WERI-Rb-1 (cell line): Measurements from ENCODE around the gene FBXL17.

Experiments used
- DNase-seq: peaks from one replicate; pipeline ENCODE4 v3.0.0-alpha.2; 2020
- H3K27ac ChIP-seq: fragments of 250-450 bp; sonication (Bioruptor Pico); 2 replicates; pipeline ENCODE4 v1.5.1; 2020; ENCODE audit warnings: mild to moderate bottlenecking, moderate library complexity
- H3K27me3 ChIP-seq: fragments of 250-450 bp; sonication (Bioruptor Pico); 2 replicates; pipeline ENCODE4 v1.5.1; 2021; ENCODE audit warnings: mild to moderate bottlenecking, low read depth, moderate library complexity; ENCODE audit not compliant: insufficient read depth, severe bottlenecking
- H3K36me3 ChIP-seq: fragments of 250-450 bp; sonication (Bioruptor Pico); 2 replicates; pipeline ENCODE4 v1.5.1; 2020; ENCODE audit warnings: mild to moderate bottlenecking, moderate library complexity
- H3K4me3 ChIP-seq: 2 replicates; pipeline ENCODE4 v1.5.1; 2011; ENCODE audit warnings: low read depth, mild to moderate bottlenecking, control low read depth, low read length
- H3K9me3 ChIP-seq: fragments of 250-450 bp; sonication (Bioruptor Pico); 2 replicates; pipeline ENCODE4 v1.5.1; 2021; ENCODE audit warnings: mild to moderate bottlenecking, moderate library complexity; ENCODE audit not compliant: severe bottlenecking
- CTCF ChIP-seq: IDR thresholded peaks from 2 replicates; pipeline ENCODE4 v1.5.1; 2011; ENCODE audit warnings: low read depth, mild to moderate bottlenecking, control low read depth, inconsistent platforms, low read length

FBXL17 gene

GRCh38 chr5:108387758-108388157 lies 5.9 kb upstream of the FBXL17 start:
- no peak for TF ChIP-seq CTCF
- Histone ChIP-seq H3K4me3 (no peak overlapping the region), H3K27me3 (no peaks in the 10 kb centered on the region), H3K27ac (no peak overlapping the region), H3K9me3 (no peaks in the 10 kb centered on the region), H3K36me3 (no peaks in the 10 kb centered on the region)
- DNase-seq: no peak

- Histone ChIP-seq H3K27me3 (no peaks in the 10 kb centered on the region), H3K9me3 (no peaks in the 10 kb centered on the region), H3K36me3 (peaks cover 3% of the 10 kb centered on the region; the same call in 1 of the 2 replicates), H3K4me3 (no peak overlapping the region), H3K27ac (no peak overlapping the region)
- TF ChIP-seq CTCF: no peak
- no peak for DNase-seq
These were observed 4.6 kb upstream of the FBXL17 start for GRCh38 chr5:108386345-108387061.

GRCh38 chr5:108384741-108385140 lies 2.8 kb upstream of the FBXL17 start:
- Histone ChIP-seq H3K4me3 (no peak overlapping the region), H3K36me3 (peaks cover 4% of the 10 kb centered on the region; the same call in 1 of the 2 replicates), H3K9me3 (no peaks in the 10 kb centered on the region), H3K27me3 (no peaks in the 10 kb centered on the region), H3K27ac (no peak overlapping the region)
- DNase-seq: no peak
- no peak for TF ChIP-seq CTCF

- peak overlapping the region; percentile 94 for H3K27ac ChIP-seq
- no peak for TF ChIP-seq CTCF
- H3K27me3 ChIP-seq: no peaks in the 10 kb centered on the region
- no peaks in the 10 kb centered on the region for H3K9me3 ChIP-seq
- peaks cover 4% of the 10 kb centered on the region; the same call in 1 of the 2 replicates for H3K36me3 ChIP-seq
- peak overlapping the region; percentile 93 for H3K4me3 ChIP-seq
- DNase-seq: no peak
These were observed 959 bp upstream of the FBXL17 start for GRCh38 chr5:108382784-108383330.

GRCh38 chr5:108381350-108381953 lies 446 bp downstream of the FBXL17 start:
- TF ChIP-seq CTCF: no peak
- Histone ChIP-seq H3K27me3 (no peaks in the 10 kb centered on the region), H3K36me3 (peaks cover 4% of the 10 kb centered on the region; the same call in 1 of the 2 replicates), H3K4me3 (peak overlapping the region; percentile 93), H3K9me3 (peaks cover under 1% of the 10 kb centered on the region), H3K27ac (peak overlapping the region; percentile 94)
- peak; percentile 69 for DNase-seq
